ENCODE results near the gene WNK2.

WNK2 gene

GRCh38 chr9:93222890-93223259 lies 38.9 kb downstream of the WNK2 start:
- DNase-seq = no peak

DNA sequence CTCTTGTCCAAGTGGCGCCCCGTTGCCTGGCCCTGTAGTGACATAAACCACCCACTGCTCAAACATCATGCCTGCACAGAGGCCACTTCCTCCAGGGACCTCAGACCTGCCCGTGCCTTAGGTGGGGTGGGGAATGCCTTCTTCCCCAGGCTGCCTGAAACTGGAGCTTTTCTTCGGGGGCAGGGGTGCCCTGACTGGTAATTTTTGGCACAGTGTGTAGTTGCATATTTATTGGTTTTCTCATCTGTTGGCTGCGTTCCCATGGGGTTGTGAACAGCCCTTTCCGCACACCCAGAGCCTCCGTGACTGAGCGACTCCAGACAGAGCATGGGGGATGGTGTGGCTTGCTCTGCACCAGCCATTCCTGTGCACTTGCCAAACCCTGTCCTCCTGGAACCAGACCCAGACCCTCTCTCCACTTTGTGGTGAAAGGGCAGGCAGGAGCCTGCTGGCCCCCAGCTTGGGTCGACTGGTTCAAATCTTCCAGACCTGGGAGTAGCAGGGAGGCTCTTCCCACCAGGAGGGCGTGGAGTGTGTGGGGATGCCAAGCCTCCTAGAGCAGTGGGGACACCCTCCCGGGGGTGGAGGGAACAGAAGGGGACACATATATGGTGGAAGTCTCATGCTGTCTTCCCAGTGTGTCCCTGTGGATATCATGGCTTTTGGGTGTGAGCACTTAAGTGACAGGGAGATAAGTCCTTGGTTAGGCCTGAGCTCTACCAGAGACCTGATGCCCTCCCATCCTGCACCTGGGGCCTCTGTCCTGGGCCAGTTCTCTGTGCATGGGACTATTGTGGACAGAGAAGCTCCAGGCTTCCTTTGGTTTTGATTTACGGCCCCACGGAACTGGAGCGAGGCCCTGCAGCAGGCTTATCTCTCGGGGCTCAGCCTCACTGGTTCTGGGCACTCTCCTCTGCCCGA lies 39.6 kb downstream of the WNK2 start:
- no peak for DNase-seq

- no peak for DNase-seq
Measured at GRCh38 chr9:93224591-93224990, 40.7 kb downstream of the WNK2 start.

DNA sequence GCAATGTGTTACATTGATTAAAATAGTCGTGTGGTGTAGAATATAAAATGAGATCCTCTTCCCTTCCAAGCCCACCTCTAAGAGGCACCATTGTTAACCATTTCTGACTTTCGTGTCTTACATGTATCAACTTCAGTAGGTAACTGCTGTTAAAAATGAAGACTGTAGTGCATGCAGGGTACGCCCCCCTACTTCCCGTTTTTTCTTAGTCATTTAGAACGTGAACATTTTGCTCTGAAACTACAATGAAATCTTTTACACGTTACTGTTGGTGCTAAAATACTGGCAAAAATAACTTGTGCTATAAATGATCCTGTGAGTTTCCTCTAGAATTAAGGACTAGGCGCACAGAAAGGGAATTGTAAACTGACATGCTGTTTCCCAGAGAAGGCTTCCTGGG lies 41.5 kb downstream of the WNK2 start:
- no peak for DNase-seq

DNA sequence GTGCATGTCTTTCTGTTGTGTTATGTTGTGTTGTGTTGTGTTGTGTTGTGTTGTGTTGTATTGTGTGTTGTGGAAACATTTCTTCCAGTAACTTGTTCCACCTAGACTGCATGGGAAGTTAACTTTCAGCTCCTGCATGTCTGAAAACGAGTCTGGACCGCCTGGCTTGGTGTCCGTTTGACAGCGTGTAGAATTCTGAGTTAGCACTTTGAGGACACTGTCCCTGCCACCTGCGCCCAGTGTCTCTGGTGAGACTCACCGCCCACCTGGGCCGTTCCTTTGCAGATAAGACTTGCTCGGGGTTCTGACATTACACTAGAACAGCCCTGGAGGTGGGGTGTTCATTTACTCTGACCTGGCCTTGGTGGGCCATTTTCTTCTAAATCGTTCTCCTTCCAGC lies 42.0 kb downstream of the WNK2 start:
- no peak for DNase-seq

DNA sequence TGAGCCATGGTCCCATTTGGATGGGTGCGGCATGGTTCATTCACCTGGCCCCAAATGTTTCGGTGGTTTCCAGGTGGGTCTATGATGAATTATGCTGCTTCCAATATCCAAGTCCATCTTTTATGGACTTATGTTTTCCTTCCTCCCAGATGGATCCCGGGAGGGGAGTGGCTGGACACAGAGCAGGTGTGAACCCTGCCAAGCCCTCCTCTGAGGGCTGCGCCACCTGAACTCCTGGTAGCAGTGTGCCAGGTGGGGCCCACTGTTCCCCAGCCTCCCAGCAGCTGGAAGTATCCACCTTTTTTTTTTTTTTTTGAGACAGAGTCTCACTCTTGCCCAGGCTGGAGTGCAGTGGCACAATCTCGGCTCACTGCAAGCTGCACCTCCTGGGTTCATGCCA lies 42.9 kb downstream of the WNK2 start:
- DNase-seq = no peak

DNA sequence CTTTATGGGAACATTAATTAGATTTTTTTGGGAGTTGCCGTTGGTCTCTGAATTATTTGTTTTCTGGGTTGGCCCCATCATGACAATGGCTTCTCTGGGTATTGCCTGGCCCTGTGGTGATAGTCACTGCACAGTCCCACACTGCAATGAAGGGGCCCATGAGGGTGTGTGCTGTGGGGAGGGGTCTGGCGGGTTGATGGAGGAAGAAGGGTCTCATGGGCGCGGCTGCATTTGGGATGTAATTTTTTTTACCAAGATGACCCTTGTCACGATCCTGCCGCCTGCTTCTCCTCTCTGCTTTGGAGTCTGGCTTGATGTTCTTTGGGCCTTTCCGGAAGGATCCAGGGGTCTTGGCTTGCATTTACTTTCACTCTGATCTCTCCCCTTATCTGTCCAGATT lies 44.1 kb downstream of the WNK2 start:
- no peak for DNase-seq

GRCh38 chr9:93228453-93228852 lies 44.5 kb downstream of the WNK2 start:
- DNase-seq = no peak

GRCh38 chr9:93229636-93230035 lies 45.7 kb downstream of the WNK2 start:
- no peak for DNase-seq

DNA sequence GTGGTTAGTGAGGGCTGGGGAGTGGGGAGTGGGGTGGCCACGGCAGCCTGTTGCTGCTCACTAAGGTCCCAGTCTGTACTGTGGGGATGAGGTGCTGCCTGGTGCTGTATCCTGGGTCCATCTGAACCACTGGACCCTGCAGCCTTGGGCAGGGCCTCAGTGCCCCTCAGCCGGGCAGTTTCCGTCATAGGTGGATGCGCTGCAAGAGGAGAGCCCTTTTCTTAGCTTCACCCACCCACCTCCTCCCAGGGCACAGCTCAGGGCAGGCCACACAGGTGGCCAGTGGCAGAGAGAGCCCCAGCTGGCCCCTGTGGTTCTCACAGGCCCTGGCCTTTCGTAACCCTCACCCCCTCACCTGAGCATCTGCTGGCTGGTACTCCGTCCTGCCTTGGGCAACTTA lies 46.2 kb downstream of the WNK2 start:
- DNase-seq = no peak

- no peak for DNase-seq
Measured at GRCh38 chr9:93230601-93231000, 46.7 kb downstream of the WNK2 start.

GRCh38 chr9:93231121-93231694 lies 47.3 kb downstream of the WNK2 start:
- no peak for DNase-seq

GRCh38 chr9:93231716-93232115 lies 47.8 kb downstream of the WNK2 start:
- no peak for DNase-seq

- no peak for DNase-seq
Measured at GRCh38 chr9:93232388-93232960, 48.5 kb downstream of the WNK2 start.

GRCh38 chr9:93233033-93233432 lies 49.1 kb downstream of the WNK2 start:
- no peak for DNase-seq

DNA sequence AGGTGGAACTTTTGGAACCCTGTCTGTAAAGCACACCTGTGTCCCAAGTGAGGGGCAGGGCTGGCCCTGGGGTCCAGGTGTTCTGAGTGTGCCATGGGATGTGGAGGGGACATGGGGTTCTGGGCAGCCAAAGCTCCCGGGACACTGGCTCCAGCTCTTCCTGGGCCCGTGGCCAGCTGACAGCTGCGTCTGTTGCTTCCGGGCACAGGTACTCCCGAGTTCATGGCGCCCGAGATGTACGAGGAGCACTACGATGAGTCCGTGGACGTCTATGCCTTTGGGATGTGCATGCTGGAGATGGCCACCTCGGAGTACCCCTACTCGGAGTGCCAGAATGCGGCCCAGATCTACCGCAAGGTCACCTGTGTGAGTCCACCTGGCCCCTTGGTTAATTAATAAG lies 50.7 kb downstream of the WNK2 start:
- no peak for DNase-seq

DNA sequence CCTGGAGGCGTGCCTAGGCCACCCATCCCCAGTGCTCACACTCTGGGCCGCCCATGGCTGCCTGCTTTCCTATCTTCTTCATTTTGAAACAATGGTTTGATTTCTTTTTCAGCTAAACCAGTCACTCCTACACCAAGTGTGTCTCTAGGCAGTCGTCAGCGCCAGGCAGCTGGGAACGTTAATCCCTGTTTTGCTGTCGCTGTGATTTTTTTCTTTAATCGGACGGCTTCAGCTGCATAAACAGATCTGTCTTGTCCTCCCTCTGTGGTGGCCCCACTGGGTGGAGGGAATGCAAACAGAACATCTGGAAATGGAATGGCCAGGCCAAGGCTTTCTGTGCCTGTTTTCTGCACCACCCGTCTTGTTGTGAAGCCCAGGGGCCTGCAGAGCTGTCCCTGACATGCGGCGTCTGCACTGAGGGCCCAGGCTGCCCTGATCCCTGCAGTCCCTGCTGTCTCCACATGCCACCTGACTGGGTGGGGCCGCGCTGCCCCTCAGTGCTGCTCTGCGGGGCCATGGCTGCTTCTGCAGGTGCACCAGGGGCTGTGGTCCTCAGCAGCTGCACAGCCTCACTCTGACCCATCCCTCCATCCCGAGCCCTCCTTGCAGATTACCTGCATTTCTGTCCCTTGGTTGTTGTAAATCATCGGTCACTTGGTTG lies 51.5 kb downstream of the WNK2 start:
- no peak for DNase-seq

DNA sequence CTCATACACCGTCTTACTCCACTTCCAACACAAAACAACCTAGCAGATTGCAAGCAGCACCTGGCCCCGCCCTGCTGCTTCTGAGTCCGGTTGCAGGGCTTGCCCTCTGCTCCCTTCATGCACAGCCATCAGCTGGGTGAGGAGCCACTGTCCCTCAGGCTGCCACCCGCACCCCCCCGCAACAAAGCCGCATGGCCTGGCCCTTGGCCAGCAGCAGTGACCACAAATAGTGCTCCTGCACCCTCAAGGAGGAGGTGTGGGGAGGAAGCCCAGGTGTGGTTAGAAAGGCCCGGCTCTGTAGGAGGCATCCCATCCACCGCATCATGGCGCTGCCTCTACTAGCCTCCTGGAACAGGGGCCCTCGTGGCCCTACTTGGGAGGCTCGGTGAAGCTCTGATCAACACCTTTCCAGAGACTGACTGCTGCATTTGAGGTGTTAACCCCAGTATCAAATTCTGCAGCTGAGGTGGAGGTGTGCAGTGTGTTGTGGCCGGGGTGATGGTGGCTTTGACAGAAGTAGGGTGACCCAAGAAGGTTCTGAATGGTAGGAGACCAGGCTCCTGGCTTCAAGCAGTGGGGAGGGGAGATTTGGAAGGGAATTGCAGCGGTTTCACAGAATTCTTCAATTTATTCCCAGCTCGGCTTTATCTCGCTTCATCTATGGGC lies 52.7 kb downstream of the WNK2 start:
- no peak for DNase-seq

- DNase-seq = no peak
Measured at GRCh38 chr9:93237540-93237939, 53.6 kb downstream of the WNK2 start.

DNA sequence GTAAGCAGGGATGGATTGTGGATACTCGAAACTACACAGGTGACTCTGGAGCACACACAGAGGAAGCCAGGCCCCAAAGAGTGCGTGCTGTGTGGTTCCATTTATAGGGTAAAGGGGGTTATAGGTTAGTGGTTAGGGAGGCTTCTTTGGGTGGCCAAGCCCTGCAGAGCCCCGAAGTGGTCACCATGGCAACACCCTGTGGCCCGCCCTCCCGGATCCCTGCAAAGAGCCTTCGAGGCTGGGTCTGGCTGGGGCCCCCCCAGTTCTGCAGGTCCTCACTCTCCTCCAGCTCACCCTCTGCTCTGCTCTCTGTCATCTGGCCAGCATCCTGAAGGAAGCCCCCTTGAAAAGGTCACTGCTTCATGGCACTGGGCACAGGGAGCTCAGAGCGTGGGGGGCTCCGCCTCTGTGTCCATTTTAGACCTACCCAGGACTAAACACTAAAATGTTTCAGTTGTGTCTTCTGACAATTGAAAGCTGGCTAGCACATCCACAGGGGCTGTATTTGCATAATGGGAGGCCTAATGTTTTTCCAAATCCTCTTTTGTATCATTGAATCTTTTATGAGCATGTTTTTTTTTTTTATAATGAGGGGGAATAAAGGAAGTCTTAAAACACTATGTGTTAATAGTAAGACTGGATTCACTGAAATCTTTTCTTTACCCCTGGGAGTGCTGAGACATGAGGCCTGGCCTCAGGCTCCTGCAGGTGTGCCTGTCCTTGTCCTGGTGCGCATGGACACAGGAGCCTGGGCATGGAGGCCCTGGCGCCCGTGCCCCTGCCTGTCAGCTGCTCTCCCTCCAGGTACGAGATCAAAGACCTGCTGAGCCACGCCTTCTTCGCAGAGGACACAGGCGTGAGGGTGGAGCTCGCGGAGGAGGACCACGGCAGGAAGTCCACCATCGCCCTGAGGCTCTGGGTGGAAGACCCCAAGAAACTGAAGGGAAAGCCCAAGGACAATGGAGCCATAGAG lies 55.3 kb downstream of the WNK2 start:
- no peak for DNase-seq

DNA sequence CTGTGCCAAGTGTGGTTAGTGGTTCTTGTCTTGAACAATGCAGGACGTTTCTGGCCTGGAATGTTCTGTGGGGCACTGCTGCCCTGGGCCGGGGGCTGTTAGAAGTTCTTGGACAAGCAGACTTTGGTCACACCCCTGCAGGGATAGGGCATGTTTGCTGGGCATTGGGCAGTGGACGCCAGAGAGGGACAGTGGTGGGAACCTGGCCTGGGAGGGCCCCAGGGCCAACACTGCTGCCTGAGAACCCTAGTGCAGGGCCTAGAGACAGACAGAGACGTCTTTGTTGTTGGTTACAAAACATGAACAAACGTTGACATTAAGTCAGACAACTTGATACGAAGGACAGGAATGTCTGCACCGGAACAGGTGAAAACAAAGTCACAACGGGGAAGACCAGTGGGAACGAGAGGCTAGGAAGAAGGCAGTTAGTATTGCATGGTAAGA lies 57.0 kb downstream of the WNK2 start:
- DNase-seq = no peak

GRCh38 chr9:93243112-93243511 lies 59.2 kb downstream of the WNK2 start:
- no peak for DNase-seq

Data from NCI-H1436 treated with DMSO at 0.1 percent for 48 hours (cell line).